ENCODE measurements around the gene NCK2.

- TF ChIP-seq CTCF (IDR thresholded peaks at IDR 0.05) (no peak), POLR2A (IDR thresholded peaks at IDR 0.05) (no peak)
These were observed 28.9 kb downstream of the NCK2 start for GRCh38 chr2:105773568-105773967.

Data from thyroid gland (tissue), 4 donors.